NK-92 (cell line): ENCODE data around the gene TAOK1.
"Not testable (repeated sequence)": the region's sequence is repeated elsewhere in the genome, so short reads cannot be mapped to it uniquely, and the experiment has no call there.

ENCODE experiments used
- DNase-seq: peaks from one replicate; lab custom pipeline; 2025; ENCODE audit not compliant: unreplicated experiment; lab: John Stamatoyannopoulos, UW

Gene TAOK1

DNA sequence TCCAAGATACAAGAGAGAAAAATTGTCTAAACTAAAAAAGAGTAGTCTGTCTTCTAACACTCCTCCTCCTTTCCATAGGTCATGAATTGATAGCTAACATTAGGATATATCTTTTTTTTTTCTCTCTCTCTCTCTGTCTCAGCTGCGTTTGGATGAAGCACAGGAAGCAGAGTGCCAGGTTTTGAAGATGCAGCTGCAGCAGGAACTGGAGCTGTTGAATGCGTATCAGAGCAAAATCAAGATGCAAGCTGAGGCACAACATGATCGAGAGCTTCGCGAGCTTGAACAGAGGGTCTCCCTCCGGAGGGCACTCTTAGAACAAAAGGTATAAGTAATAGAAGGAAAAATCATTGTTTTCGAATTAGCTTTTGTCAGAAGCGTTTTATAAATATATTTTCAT is 143.8 kb downstream of the TAOK1 start:
- DNase-seq, result no peak

- DNase-seq, result no peak
These were observed 153.9 kb downstream of the TAOK1 start for GRCh38 chr17:29544066-29544465.

DNA sequence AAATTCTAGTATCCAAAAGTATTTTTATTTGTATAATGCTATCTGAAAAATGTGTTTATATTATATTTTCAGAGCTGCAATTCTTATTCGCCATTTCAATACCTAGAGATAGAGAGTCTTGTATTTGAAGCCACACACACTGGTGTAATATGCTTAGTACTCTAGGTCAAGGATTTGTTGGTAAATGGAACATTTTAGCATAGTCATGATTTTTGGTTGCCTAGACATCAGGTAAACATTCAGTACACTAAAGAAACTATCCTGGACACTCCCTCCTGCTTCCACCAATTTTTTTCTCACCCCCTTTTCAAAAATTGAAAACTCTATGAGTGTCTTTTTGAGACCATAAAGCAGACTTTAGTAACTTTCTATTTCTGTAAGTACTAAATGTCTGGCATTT is 155.9 kb downstream of the TAOK1 start:
- DNase-seq, result no peak

DNA sequence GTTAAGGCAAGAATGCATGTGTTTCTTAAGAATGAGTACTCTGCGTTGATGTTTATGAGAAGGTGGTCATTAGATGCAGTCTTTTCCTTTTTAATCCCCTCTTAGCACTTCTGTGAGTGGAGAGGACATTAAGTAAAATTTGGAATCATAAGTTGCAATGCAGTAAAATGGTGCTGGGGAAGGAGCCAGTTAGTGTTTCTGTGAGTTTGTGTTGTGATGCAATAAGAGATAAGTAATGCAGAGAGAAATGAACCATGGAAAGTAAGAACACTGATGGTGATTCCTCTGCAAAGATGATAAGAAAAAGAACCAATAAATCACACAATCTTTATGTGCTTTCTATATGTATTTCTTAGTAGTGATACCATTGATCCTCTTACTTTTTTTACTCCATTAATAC is 156.7 kb downstream of the TAOK1 start:
- DNase-seq, result no peak

GRCh38 chr17:29549177-29549923 is 159.2 kb downstream of the TAOK1 start:
- DNase-seq, result no peak

- no peak for DNase-seq
These were observed 165.7 kb downstream of the TAOK1 start for GRCh38 chr17:29555840-29556239.

- DNase-seq, result no peak
These were observed 167.0 kb downstream of the TAOK1 start for GRCh38 chr17:29557085-29557738.

DNA sequence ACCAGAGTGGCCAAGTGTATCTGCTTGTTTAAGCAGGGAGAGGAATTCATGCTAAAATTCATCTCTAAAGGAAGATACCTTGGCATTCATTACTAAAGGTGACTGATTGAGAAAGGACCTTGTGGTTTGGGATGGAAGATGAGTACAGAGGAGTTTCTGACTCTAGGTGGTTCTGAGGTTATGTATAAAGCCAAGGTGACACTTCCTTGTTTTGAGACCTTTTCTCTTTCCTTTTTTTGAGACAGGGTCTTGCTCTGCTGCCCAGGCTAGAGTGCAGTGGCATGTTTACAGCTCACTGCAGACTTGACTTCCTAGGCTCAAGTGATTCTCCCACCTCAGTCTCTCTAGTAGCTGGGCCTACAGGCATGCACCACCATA is 167.6 kb downstream of the TAOK1 start:
- no peak for DNase-seq

DNA sequence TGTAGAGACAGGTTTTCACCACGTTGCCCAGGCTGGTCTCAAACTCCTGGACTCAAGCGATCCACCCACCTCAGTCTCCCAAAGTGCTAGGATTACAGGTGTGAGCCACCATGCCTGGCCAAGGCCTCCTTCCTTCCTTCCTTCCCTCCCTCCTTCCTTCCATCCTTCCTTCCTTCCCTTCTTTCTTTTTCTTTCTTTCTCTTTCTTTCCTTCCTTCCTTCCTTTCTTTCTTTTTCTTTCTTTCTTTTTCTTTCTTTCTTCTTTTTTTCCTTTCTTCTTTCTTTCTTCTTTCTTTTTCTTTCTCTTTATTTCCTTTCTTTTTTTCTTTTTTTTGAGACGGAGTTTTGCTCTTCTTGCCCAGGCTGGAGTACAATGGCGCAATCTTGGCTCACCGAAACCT is 168.0 kb downstream of the TAOK1 start:
- not testable (repeated sequence) for DNase-seq

DNA sequence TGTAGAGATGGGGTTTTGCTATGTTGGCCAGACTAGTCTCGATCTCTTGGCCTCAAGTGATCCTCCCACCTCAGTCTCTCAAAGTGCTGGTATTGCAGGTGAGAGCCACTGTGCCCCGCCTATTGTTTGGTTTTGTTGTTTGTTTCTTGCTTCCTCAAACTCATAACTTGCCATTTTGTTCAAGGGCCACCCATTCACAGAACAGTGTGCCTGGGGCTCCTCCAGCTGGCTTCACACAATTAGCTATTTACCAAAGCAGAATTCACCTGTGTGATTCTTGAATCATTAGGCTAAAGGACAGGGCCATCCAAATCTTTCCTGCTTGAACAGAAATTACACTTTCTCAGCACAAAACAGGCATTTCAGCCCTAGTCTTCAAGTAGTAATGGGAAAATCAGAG is 169.5 kb downstream of the TAOK1 start:
- DNase-seq, result no peak

- no peak for DNase-seq
These were observed 170.2 kb downstream of the TAOK1 start for GRCh38 chr17:29560316-29560715.

DNA sequence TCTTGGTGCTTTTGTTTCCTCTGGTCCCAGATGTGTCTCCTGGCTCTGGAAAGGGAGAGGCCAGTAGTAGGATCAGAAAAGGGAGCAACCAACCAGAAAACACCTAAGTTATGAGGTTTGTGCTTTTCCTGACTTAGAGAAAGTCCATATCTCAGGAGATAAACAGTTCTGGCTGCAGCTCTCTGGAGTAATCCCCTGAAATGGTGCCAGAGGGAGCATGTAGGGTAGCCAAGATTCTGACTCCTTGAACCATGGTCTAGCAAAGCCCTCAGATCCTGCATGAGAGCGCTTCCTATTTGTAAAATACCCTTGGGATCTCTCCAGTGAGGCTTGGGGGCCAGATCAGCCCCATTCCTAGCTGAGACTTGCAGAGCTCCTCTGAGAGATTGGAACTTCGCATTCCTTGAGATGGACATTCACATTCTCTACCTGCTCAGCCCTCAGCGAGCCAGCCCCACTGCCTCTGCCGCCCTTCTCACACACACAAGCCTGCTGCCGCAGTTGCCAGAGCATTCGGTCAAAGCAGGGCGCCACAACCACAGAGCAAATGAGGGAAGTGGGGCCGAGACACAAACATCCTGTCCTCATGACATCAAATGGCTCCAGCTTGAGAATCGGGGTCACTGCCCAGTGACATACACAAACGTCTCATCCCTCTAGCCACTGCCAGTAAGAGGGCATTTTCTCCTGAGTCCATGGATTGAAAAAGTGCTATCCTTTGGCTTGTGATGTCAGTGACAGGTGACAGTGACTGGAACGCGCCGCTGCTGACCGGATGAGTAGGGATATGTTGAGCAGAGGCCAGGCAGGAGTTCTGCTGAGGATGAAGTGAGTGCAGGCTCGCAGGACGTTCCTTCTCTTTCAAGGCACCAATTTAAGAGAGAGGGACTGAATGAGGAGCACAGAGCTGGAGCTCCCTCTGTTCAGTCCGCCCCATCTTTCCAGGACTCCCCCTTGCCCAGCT is 171.7 kb downstream of the TAOK1 start:
- DNase-seq, result no peak

- no peak for DNase-seq
These were observed 172.5 kb downstream of the TAOK1 start for GRCh38 chr17:29562615-29563014.

DNA sequence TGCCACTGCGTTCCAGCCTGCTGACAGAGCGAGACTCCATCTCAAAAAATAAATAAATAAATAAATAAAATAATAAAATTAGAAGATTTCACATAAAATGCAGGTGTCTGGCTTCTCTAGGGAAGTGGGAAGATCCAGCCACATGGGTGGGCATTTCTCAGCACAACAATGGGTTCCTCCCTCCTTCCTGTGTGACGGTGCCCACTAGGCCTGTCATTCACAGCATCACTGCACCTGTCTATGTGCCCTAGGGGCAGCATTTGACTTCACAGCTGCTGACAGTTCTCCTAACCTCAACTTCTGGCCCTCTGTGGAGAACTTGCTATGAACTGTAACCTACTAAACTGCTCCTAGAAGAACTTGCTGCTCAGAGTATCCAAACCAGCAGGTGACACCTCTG is 173.7 kb downstream of the TAOK1 start:
- no peak for DNase-seq

DNA sequence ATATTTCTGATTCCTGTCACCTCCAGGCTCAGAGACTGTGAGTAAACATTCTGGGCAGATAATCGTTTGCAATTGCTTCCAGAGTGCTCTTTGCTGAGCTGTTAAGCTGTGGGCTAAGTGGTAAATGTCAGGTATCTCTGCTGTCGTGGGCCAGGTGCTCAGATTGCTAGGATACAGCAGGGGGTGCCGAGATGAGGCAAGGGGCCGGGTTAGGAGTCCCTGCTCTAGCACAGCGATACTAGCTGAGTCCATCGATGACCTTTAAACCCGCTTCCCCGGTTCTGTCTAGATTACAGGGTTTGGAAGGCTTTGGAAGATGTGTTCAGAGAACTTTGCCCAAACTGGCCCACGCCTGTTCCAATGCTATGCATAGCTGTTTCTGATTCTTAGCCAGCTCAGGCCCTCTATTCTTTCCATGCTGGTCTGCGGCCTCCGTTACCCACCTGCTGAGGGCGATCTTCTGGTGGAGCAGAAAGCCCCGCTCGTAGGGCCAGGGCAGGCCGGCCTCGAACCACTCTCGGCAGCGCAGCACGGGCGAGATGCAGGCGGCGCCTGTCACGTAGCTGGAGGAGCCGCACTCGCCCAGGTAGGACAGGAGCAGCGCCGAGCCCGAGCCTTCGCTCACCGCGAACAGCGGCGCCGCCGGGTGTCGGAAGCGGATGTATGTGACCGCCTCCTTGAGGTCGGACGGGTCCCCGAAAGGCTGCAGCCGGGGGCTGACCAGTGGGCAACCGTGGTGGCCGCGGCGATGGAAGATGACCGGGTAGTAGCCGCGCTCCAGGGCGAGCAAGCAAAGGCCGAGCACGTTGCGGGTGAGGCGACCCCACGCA is 175.7 kb downstream of the TAOK1 start:
- no peak for DNase-seq

DNA sequence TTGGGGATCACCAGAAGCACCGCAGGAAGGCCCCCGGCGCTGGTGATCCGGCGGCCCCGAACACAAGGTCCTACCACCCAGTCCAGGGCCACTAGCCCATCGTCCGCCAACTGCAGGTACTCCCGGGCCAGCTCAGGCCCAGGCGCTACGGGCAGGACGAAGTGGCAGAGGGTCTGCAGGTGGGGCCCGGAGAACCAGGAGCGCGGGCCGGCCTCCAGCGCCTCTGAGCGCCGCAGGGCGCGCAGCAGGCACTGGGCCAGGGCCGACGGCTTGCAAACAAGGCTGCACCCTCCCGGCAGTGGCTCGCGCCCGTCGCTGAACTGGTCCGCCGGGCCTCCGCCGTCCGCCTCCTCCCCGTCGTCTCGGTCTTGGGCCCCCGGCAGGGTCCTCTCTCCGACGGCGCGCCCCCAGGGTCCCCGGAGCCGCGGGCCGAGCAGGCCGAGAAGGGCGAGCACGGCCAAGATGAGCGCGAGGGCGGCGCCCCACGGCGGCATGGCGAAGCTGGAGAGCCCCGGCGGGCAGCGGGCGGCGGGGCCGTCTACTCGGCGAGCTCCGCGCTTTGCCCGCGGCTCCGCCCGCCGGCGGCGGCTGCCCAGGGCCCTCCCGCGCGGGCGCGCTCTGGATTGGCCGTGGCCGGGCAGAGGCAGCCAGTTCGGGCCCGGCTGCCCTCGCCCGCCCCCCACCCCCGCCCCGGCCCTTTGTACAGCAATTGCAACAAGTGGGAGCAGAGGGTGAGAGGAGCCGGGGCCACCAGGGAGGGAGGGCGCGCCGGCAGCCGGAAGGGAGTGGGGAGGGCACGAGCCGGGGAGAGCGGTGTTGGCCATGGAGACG is 176.5 kb downstream of the TAOK1 start, which contains the start of gene ABHD15:
ABHD15 (minus strand) TSS at position 565 of the 831 bp plus-strand sequence; CDS start at position 494, 71 bp downstream.
- no peak for DNase-seq

DNA sequence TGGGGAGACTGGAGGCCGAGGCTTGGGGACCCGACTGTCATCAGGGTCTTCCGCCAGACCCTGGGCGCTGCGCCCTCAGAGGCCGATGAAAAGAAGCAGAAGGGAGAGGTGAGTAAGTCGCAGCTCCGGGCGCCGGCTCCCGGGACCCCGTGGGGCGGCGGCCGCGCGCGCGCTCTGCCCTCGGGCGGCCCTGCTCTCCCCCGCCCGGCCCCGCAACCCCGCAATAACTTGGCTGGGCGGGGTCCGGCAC is 177.1 kb downstream of the TAOK1 start:
- no peak for DNase-seq

DNA sequence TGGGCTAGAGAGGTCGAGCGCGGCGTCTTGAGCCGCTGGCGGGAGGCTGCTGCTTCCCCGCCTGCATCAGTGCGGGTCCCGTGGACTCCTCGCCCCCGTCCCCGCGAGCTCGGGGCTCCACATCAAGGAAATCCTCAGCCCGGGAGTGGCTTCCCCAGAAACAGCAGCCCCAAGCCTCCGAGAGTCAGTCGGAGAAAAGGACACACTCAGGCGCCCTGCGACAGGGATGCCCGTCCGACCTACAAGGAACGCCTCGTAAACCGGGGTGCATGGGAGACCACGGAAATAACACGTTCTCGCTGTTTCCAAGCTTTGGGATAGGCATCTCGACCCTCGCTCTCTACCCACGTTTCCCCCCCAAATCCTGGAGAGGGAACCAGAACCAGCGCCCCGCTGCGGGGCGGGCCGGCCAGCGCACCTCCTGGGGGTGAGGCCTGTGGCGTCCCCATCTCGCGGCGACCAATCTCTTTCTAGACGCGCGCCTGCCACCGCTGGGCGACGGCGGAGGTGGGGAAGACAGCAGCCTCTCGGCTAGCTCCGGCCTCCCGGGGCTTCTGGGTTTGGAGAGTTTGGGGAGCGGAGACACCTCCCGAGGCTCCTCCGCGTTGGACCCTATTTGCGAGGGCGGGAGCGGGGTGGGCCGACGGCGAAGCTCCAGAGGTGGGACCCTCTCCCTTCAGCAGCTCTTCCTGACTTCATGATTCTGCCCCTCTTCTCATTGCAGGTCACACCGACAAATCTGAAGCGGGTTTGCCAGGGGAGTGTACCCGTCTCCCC is 177.6 kb downstream of the TAOK1 start:
- DNase-seq, result no peak
